ENCODE data around the gene RTL5.

DNA sequence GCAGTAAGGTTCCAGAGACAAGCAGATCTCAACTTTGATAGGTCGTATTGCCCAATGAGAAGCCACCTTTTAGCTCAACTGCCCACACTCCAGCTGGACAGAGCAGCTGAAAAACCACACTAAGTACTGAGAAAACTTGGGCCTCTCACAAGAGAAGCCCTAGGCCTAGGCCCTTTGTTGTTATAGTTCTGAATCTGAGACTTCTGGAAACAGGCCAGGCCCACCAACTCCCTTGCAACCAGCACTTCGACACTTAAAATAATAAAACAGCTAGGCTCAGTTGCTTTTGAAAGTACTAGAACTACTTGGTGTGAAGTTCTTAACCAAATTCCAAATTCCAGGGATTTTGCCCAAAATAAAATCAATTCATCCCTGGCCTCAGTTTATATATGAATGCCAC lies 13.5 kb upstream of the RTL5 start:
- no peak for TF ChIP-seq NRF1 (IDR thresholded peaks at IDR 0.05; ENCODE audit: low read depth, low read length)
- TF ChIP-seq SMC3 (IDR thresholded peaks at IDR 0.05; ENCODE audit: low read depth, low read length), result no peak
- TF ChIP-seq RAD21 (IDR thresholded peaks at IDR 0.05; ENCODE audit: low read length), result no peak
